ENCODE results near the gene SETD6. TPM values are rescaled to one million over a fixed set of nuclear protein-coding genes. Genes with fewer than 3 reads are reported as not detected.

SETD6 gene
- total and polyA plus RNA-seq, 2 of the 13 experiments (the other 11 are each of a cell fraction or from before 2014, with no cell fraction given), result 24.0 to 25.7 TPM

DNA sequence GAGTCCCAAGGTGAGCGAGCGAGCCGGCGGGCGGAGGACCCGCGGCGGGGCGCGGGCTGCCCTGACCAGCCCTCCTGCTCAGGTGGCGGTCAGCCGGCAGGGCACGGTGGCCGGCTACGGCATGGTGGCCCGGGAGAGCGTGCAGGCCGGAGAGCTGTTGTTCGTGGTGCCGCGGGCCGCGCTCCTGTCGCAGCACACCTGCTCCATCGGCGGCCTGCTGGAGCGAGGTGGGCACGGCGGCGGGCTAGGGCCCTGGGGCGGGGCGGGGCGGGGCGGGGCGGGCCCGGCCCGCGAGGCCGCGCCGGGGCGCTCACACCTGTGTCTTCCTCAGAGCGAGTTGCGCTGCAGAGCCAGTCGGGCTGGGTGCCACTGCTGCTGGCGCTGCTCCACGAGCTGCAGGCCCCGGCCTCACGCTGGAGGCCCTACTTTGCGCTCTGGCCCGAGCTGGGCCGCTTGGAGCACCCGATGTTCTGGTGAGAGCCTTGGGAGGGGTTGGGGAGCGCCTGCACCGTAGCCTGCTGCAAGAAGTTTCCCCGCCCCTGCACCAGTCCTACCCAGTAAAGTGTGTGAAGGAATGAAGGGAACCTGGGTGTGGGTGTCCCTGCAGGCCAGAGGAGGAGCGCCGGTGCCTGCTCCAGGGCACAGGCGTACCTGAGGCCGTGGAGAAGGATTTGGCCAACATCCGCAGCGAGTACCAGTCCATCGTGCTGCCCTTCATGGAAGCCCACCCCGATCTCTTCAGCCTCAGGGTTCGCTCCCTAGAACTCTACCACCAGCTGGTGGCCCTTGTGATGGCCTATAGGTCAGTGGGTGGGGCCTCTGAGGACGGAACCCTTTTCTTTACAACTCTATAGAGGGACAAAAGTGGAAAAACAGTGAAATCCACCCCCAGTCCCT, 802 bp downstream of the SETD6 start (continued):
- TF ChIP-seq TBL1XR1 (IDR thresholded peaks at IDR 0.05; ENCODE audit: borderline replicate concordance, low read length, partially characterized antibody) (no peak), ZFX (CRISPR knock-in tag; IDR thresholded peaks at IDR 0.05; ENCODE audit: low read depth) (peak; percentile 36; the same call in 1 of the 2 replicates), JUND (CRISPR knock-in tag; IDR thresholded peaks at IDR 0.05) (no peak), BORCS8-MEF2B (CRISPR knock-in tag; IDR thresholded peaks at IDR 0.05) (no peak), ZNF558 (CRISPR knock-in tag; IDR thresholded peaks at IDR 0.05; ENCODE audit: borderline replicate concordance) (no peak), CBX5 (CRISPR knock-in tag; IDR thresholded peaks at IDR 0.05; ENCODE audit: borderline replicate concordance) (no peak), ARHGAP35 (CRISPR knock-in tag; IDR thresholded peaks at IDR 0.05; ENCODE audit: borderline replicate concordance) (peak; percentile 33; the same call in 1 of the 2 replicates), ZNF430 (CRISPR knock-in tag; IDR thresholded peaks at IDR 0.05) (no peak; the same call in 1 of the 2 replicates), XBP1 (CRISPR knock-in tag; IDR thresholded peaks at IDR 0.05) (no peak), RFX3 (CRISPR knock-in tag; IDR thresholded peaks at IDR 0.05) (no peak), NFE2L2 (IDR thresholded peaks at IDR 0.05; ENCODE audit: low read length) (no peak), ZEB1 (IDR thresholded peaks at IDR 0.05; ENCODE audit: insufficient replicate concordance, low read depth) (no peak), SP4 (CRISPR knock-in tag; IDR thresholded peaks at IDR 0.05) (no peak), ZNF672 (CRISPR knock-in tag; IDR thresholded peaks at IDR 0.05) (peak; percentile 92; the same call in 1 of the 2 replicates), MAF1 (CRISPR knock-in tag; IDR thresholded peaks at IDR 0.05; ENCODE audit: borderline replicate concordance) (no peak), NCOA5 (CRISPR knock-in tag; IDR thresholded peaks at IDR 0.05) (no peak), MBD4 (IDR thresholded peaks at IDR 0.05; ENCODE audit: borderline replicate concordance, low read length) (no peak), ZNF274 (CRISPR knock-in tag; IDR thresholded peaks at IDR 0.05) (no peak), SP1 (IDR thresholded peaks at IDR 0.05) (no peak), SP1 (CRISPR knock-in tag; IDR thresholded peaks at IDR 0.05) (no peak), KDM3A (CRISPR knock-in tag; IDR thresholded peaks at IDR 0.05; ENCODE audit: low read depth) (no peak; the same call in 1 of the 2 replicates), HNRNPL (IDR thresholded peaks at IDR 0.05; ENCODE audit: low read depth, low read length) (no peak), REXO4 (CRISPR knock-in tag; IDR thresholded peaks at IDR 0.05; ENCODE audit: borderline replicate concordance) (no peak), JDP2 (CRISPR knock-in tag; IDR thresholded peaks at IDR 0.05; ENCODE audit: borderline replicate concordance) (no peak; the same call in 1 of the 2 replicates), REPIN1 (CRISPR knock-in tag; IDR thresholded peaks at IDR 0.05; ENCODE audit: borderline replicate concordance, low read depth) (no peak)
- TF ChIP-seq, protein P1, sequence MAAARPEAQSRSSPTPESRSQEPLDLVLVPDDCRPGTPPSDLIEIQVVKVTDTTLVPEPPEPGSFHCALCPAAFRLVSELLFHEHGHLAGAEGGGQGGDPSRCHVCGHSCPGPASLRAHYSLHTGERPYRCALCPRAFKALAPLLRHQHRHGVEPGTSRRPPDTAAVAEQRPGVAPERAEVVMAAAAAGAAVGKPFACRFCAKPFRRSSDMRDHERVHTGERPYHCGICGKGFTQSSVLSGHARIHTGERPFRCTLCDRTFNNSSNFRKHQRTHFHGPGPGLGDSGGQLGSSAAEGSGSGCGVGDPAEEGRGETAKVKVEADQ (CRISPR knock-in tag; IDR thresholded peaks at IDR 0.05; ENCODE audit: borderline replicate concordance), result no peak; the same call in 1 of the 2 replicates
- TF ChIP-seq, protein P2, sequence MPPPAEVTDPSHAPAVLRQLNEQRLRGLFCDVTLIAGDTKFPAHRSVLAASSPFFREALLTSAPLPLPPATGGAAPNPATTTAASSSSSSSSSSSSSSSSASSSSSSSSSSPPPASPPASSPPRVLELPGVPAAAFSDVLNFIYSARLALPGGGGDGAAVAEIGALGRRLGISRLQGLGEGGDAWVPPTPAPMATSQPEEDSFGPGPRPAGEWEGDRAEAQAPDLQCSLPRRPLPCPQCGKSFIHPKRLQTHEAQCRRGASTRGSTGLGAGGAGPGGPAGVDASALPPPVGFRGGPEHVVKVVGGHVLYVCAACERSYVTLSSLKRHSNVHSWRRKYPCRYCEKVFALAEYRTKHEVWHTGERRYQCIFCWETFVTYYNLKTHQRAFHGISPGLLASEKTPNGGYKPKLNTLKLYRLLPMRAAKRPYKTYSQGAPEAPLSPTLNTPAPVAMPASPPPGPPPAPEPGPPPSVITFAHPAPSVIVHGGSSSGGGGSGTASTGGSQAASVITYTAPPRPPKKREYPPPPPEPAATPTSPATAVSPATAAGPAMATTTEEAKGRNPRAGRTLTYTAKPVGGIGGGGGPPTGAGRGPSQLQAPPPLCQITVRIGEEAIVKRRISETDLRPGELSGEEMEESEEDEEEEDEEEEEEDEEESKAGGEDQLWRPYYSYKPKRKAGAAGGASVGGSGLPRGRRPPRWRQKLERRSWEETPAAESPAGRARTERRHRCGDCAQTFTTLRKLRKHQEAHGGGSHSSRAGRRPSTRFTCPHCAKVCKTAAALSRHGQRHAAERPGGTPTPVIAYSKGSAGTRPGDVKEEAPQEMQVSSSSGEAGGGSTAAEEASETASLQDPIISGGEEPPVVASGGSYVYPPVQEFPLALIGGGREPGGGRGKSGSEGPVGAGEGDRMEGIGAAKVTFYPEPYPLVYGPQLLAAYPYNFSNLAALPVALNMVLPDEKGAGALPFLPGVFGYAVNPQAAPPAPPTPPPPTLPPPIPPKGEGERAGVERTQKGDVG (CRISPR knock-in tag; IDR thresholded peaks at IDR 0.05; ENCODE audit: borderline replicate concordance), result no peak

All from HepG2 (cell line).